Stimulated activated CD8-positive, alpha-beta memory T cell treated with anti-CD3 and anti-CD28 coated beads, Interleukin-7, amount 100 ng/mL, for 4 hours (primary cell): ENCODE measurements around the gene PPP1R12B.
A peak's percentile ranks its signal among the peaks of the same experiment; 100 is the strongest.
"Not testable (repeated sequence)": the region's sequence is repeated elsewhere in the genome, so short reads cannot be mapped to it uniquely, and the experiment has no call there.

Experiments used
- DNase-seq, 2 donors: peaks; one replicate each; pipeline ENCODE4 v3.0.0-alpha.2; 2020; ENCODE audit warnings: low read depth in 2 of 2

The PPP1R12B gene

GRCh38 chr1:202614363-202615207 is 266.1 kb downstream of the PPP1R12B start:
- DNase-seq: not testable (repeated sequence)

GRCh38 chr1:202615208-202615500 is 266.7 kb downstream of the PPP1R12B start:
- DNase-seq: not testable (repeated sequence)

GRCh38 chr1:202615501-202616354 is 267.2 kb downstream of the PPP1R12B start:
- no peak for DNase-seq

- no peak for DNase-seq
Observed at GRCh38 chr1:202616355-202616915, 267.9 kb downstream of the PPP1R12B start.

- DNase-seq: not testable (repeated sequence)
Observed at GRCh38 chr1:202619012-202619411, 270.5 kb downstream of the PPP1R12B start.

GRCh38 chr1:202619505-202619904 is 271.0 kb downstream of the PPP1R12B start:
- DNase-seq: no peak

GRCh38 chr1:202620036-202620435 is 271.5 kb downstream of the PPP1R12B start:
- not testable (repeated sequence) for DNase-seq

- no peak for DNase-seq
Observed at GRCh38 chr1:202621446-202621845, 272.9 kb downstream of the PPP1R12B start.

GRCh38 chr1:202622388-202622787 is 273.9 kb downstream of the PPP1R12B start:
- DNase-seq: no peak

GRCh38 chr1:202623075-202623474 is 274.6 kb downstream of the PPP1R12B start:
- no peak for DNase-seq

GRCh38 chr1:202623476-202623875 is 275.0 kb downstream of the PPP1R12B start:
- not testable (repeated sequence) for DNase-seq

GRCh38 chr1:202624088-202624780 is 275.7 kb downstream of the PPP1R12B start:
- no peak for DNase-seq

- no peak for DNase-seq
Observed at GRCh38 chr1:202624781-202625108, 276.2 kb downstream of the PPP1R12B start.

- peak in 1 of 2 donors; percentile 27 for DNase-seq
Observed at GRCh38 chr1:202625416-202626360, 277.2 kb downstream of the PPP1R12B start.

- not testable (repeated sequence) for DNase-seq
Observed at GRCh38 chr1:202627036-202627435, 278.5 kb downstream of the PPP1R12B start.

GRCh38 chr1:202627841-202628565 is 279.5 kb downstream of the PPP1R12B start:
- DNase-seq: no peak

GRCh38 chr1:202628646-202629215 is 280.2 kb downstream of the PPP1R12B start:
- no peak for DNase-seq

GRCh38 chr1:202629257-202629811 is 280.8 kb downstream of the PPP1R12B start:
- DNase-seq: not testable (repeated sequence)

- DNase-seq: not testable (repeated sequence)
Observed at GRCh38 chr1:202630096-202630495, 281.6 kb downstream of the PPP1R12B start.
